ENCODE data around the gene ITIH4. TPM values are rescaled to one million over a fixed set of nuclear protein-coding genes. Genes with fewer than 3 reads are reported as not detected.

The ITIH4 gene
- total and polyA plus RNA-seq, 10 of the 15 experiments (the other 5 are each of a cell fraction or from before 2014, with no cell fraction given), result 0.64 to 4.1 (median 1.3) TPM

GRCh38 chr3:52810923-52811322 is 19.5 kb downstream of the ITIH4 start:
- no peak overlapping the region for H3K9ac ChIP-seq (ENCODE audit: control insufficient read depth, insufficient read depth, low read length)
- no peaks in the 10 kb centered on the region for H3K36me3 ChIP-seq (ENCODE audit: control insufficient read depth in 2 of 2, insufficient read depth in 2 of 2, low read length in 1 of 2)
- FAIRE-seq, result no peak
- H3K79me2 ChIP-seq (ENCODE audit: control insufficient read depth, insufficient read depth, low read length), result no peaks in the 10 kb centered on the region
- POLR2A ChIA-PET, result no interaction called here
- H3K27ac ChIP-seq (ENCODE audit: control insufficient read depth, insufficient read depth), result no peak overlapping the region
- ATAC-seq, result no peak
- H3K27me3 ChIP-seq (replicated peaks in 1 of 2; ENCODE audit: control insufficient read depth in 2 of 2, insufficient read depth in 2 of 2, low read length in 1 of 2), result no peaks in the 10 kb centered on the region
- H4K20me1 ChIP-seq (ENCODE audit: control insufficient read depth, insufficient read depth), result no peaks in the 10 kb centered on the region; the same call in 1 of the 2 replicates
- H3K4me2 ChIP-seq (ENCODE audit: control insufficient read depth, insufficient read depth), result no peak overlapping the region
- H3K4me3 ChIP-seq, result no peak overlapping the region
- in situ Hi-C loops (cut with MboI), result no loop called here
- SMC1A ChIA-PET (ENCODE audit: uncharacterized antibody, unreplicated experiment), result no interaction called here
- intact Hi-C loops (cut with micrococcal nuclease; ENCODE audit: unreplicated experiment), result no loop called here
- H2AFZ ChIP-seq (ENCODE audit: control insufficient read depth, low read depth, low read length), result no peak overlapping the region
- WGBS (ENCODE audit: insufficient coverage, insufficient replicate concordance, low lambda C conversion rate, missing lambda C conversion rate), result 38% methylated on average over 11 of the region's 11 CpGs
- BruUV-seq (replicated peaks), result no TSS peak
- no peaks in the 10 kb centered on the region for H3K9me3 ChIP-seq (replicated peaks; ENCODE audit: control insufficient read depth, insufficient read depth, low read length)
- no peak for DNase-seq (ENCODE audit: low read depth, low spot score)
- H3K4me1 ChIP-seq (ENCODE audit: control insufficient read depth, insufficient read depth, low read length), result no peaks in the 10 kb centered on the region
- RAD21 ChIA-PET (ENCODE audit: unreplicated experiment), result no interaction called here
- CTCF ChIA-PET, result interaction anchor here (1.0 to 2.4 kb wide), 2 partner anchors 10 to 175 kb away, joined by 3 to 10 read pairs; no protein-coding TSS in a partner anchor
- TF ChIP-seq HCFC1 (IDR thresholded peaks at IDR 0.05; ENCODE audit: low read length) (no peak), POLR2A (IDR thresholded peaks at IDR 0.05; ENCODE audit: low read depth, low read length) (no peak), NFYB (IDR thresholded peaks at IDR 0.05; ENCODE audit: insufficient read depth, low read depth, low read length) (no peak), TBL1XR1 (IDR thresholded peaks at IDR 0.05; ENCODE audit: low read depth, low read length) (no peak), HDAC2 (IDR thresholded peaks at IDR 0.05) (no peak), STAT3 (IDR thresholded peaks at IDR 0.05; ENCODE audit: low read depth, low read length) (no peak), ZBTB33 (IDR thresholded peaks at IDR 0.05) (no peak), ZBTB4 (CRISPR knock-in tag; IDR thresholded peaks at IDR 0.05) (no peak), ZZZ3 (IDR thresholded peaks at IDR 0.05; ENCODE audit: control insufficient read depth, insufficient read length, low read depth) (no peak), NFIC (IDR thresholded peaks at IDR 0.05; ENCODE audit: low read depth, low read length) (no peak), MAX (IDR thresholded peaks at IDR 0.05; ENCODE audit: low read depth, low read length) (no peak), E2F8 (IDR thresholded peaks at IDR 0.05; ENCODE audit: low read depth, partially characterized antibody) (no peak), ZNF274 (IDR thresholded peaks at IDR 0.05; ENCODE audit: insufficient read depth, insufficient read length) (no peak), IRF4 (IDR thresholded peaks at IDR 0.05; ENCODE audit: low read depth, low read length) (no peak), STAT1 (conservative IDR thresholded peaks at IDR 0.05) (no peak)

Data from GM12878 (cell line).